Sigmoid colon (tissue), 7 donors: Measurements from ENCODE around the gene TOLLIP. TPM values are rescaled to one million over a fixed set of nuclear protein-coding genes. Genes with fewer than 3 reads are reported as not detected.

ENCODE experiments used
- DNase-seq: peaks from one replicate; pipeline ENCODE4 v3.0.0-alpha.2; 2019
- H3K27ac ChIP-seq, 4 donors: fragments of 200-600 bp; sonication (generic); one replicate each; pipeline ENCODE4 v1.5.1; 2016 to 2019; ENCODE audit warnings: mild to moderate bottlenecking in 1 of 4
- H3K27me3 ChIP-seq, 3 donors: fragments of 200-600 bp; sonication (generic); one replicate each; pipeline ENCODE4 v1.5.1; 2019; ENCODE audit warnings: mild to moderate bottlenecking in 1 of 3
- H3K36me3 ChIP-seq, 4 donors: fragments of 200-600 bp; sonication (generic); one replicate each; pipeline ENCODE4 v1.5.1; 2016 to 2019
- H3K4me1 ChIP-seq, 4 donors: fragments of 200-600 bp; sonication (generic); one replicate each; pipeline ENCODE4 v1.5.1; 2017 to 2019
- H3K4me3 ChIP-seq, 4 donors: fragments of 200-600 bp; sonication (generic); one replicate each; pipeline ENCODE4 v1.5.1; 2017 to 2019; ENCODE audit warnings: mild to moderate bottlenecking in 2 of 4, moderate library complexity in 1 of 4
- H3K9me3 ChIP-seq, 4 donors: fragments of 200-600 bp in 3 of 4; sonication (generic) in 3 of 4; one replicate each; pipeline versions ENCODE4 v1.5.1 to v1.6.1; 2013 to 2019
- CTCF ChIP-seq, 4 experiments: fragments of 450-650 bp in 3 of 4; fragments of 200-600 bp in 1 of 4; IDR thresholded peaks; one replicate each; pipeline ENCODE4 v1.5.1; 2016 to 2019; ENCODE audit warnings: antibody characterized with exemption in 4 of 4, mild to moderate bottlenecking in 3 of 4, moderate library complexity in 2 of 4
- EP300 ChIP-seq, 4 donors: sonication (generic); formaldehyde crosslinking; IDR thresholded peaks; one replicate each; pipeline ENCODE4 v1.6.1; 2017; ENCODE audit warnings: antibody characterized with exemption in 4 of 4
- POLR2A ChIP-seq, 2 donors: fragments of 450-650 bp; IDR thresholded peaks; one replicate each; pipeline ENCODE4 v1.6.1; 2016; ENCODE audit warnings: antibody characterized with exemption in 2 of 2, mild to moderate bottlenecking in 2 of 2, moderate library complexity in 2 of 2
- POLR2AphosphoS5 ChIP-seq, 4 donors: sonication (generic); formaldehyde crosslinking; IDR thresholded peaks; one replicate each; pipeline ENCODE4 v1.6.1; 2017; ENCODE audit warnings: antibody characterized with exemption in 4 of 4
- WGBS, 2 donors: extraction: QIAGEN DNeasy Blood & Tissue Kit; methylation state at CpG; one replicate each; pipeline ENCODE4 v1.1.7; 2013; 5-methylcytosine and 5-hydroxymethylcytosine counted together
- intact Hi-C: fragments of 100-400 bp; cut with DNase I; formaldehyde crosslinking; loops from one replicate; pipeline ENCODE4 v1.15.1; 2023
- polyA plus RNA-seq, 3 donors: library from polyadenylated mRNA; stranded (reverse); fragments of 200-250 nt; gene quantifications; one replicate each; pipeline ENCODE4 v1.2.3, GENCODE V29; 2013
- total RNA-seq, 4 donors: library from RNA; depleted of rRNA; stranded (reverse); fragments of >200 nt; gene quantifications; one replicate each; pipeline ENCODE4 v1.1.0, GENCODE V29; 2016
- donor health status: healthy with polysubstance abuse.
- donor health status: Bipolar disorder and iron deficiency.
- donor health status: healthy.

Gene TOLLIP
- total and polyA plus RNA-seq, 7 donors: 25.0 to 41.2 (median 36.9) TPM

GRCh38 chr11:1235901-1236315, 73.5 kb downstream of the TOLLIP start:
- H3K4me3 ChIP-seq: no peak overlapping the region
- intact Hi-C loops: no loop called here
- DNase-seq: peak; percentile 56
- no peaks in the 10 kb centered on the region for H3K4me1 ChIP-seq
- H3K9me3 ChIP-seq: no peaks in the 10 kb centered on the region
- peaks cover 0 to 1% (median 0%) of the 10 kb centered on the region in 3 donors for H3K27me3 ChIP-seq
- no peaks in the 10 kb centered on the region for H3K36me3 ChIP-seq
- no peak for TF ChIP-seq CTCF (IDR thresholded peaks at IDR 0.05)
- TF ChIP-seq POLR2AphosphoS5 (IDR thresholded peaks at IDR 0.05): no peak
- TF ChIP-seq POLR2A (IDR thresholded peaks at IDR 0.05): no peak
- TF ChIP-seq EP300 (IDR thresholded peaks at IDR 0.05): no peak
- WGBS, 2 donors: 74% methylated on average over 16 of the region's 16 CpGs
- H3K27ac ChIP-seq: no peak overlapping the region

- H3K4me1 ChIP-seq: no peaks in the 10 kb centered on the region
- no peak overlapping the region for H3K27ac ChIP-seq
- whole genome bisulfite sequencing, 2 donors: 81 to 85% methylated on average over 23 of the region's 23 CpGs
- H3K27me3 ChIP-seq: peaks cover 0 to 6% (median 3%) of the 10 kb centered on the region in 3 donors
- no peak for DNase-seq
- intact Hi-C loops: no loop called here
- H3K4me3 ChIP-seq: no peak overlapping the region
- no peaks in the 10 kb centered on the region for H3K9me3 ChIP-seq
- TF ChIP-seq POLR2AphosphoS5 (IDR thresholded peaks at IDR 0.05): no peak
- TF ChIP-seq CTCF (IDR thresholded peaks at IDR 0.05): no peak
- TF ChIP-seq POLR2A (IDR thresholded peaks at IDR 0.05): no peak
- no peak for TF ChIP-seq EP300 (IDR thresholded peaks at IDR 0.05)
- no peaks in the 10 kb centered on the region for H3K36me3 ChIP-seq
Measured at GRCh38 chr11:1235306-1235900, 74.0 kb downstream of the TOLLIP start.

- 85 to 89% methylated on average over 23 of the region's 23 CpGs for WGBS, 2 donors
- intact Hi-C loops: no loop called here
- no peak for TF ChIP-seq POLR2A (IDR thresholded peaks at IDR 0.05)
- no peak for TF ChIP-seq POLR2AphosphoS5 (IDR thresholded peaks at IDR 0.05)
- TF ChIP-seq CTCF (IDR thresholded peaks at IDR 0.05): no peak
- no peak for TF ChIP-seq EP300 (IDR thresholded peaks at IDR 0.05)
Measured at GRCh38 chr11:1234771-1235305, 74.6 kb downstream of the TOLLIP start.

GRCh38 chr11:1234054-1234720, 75.2 kb downstream of the TOLLIP start:
- intact Hi-C loops: no loop called here
- Histone ChIP-seq H3K4me3 (no peak overlapping the region), H3K27me3 (peaks cover 0 to 18% (median 12%) of the 10 kb centered on the region in 3 donors), H3K27ac (no peak overlapping the region), H3K36me3 (no peaks in the 10 kb centered on the region), H3K9me3 (no peaks in the 10 kb centered on the region), H3K4me1 (no peaks in the 10 kb centered on the region)
- DNase-seq: peak; percentile 61
- 63 to 73% methylated on average over 22 of the region's 22 CpGs for WGBS, 2 donors
- TF ChIP-seq CTCF (IDR thresholded peaks at IDR 0.05) (no peak), EP300 (IDR thresholded peaks at IDR 0.05) (no peak), POLR2A (IDR thresholded peaks at IDR 0.05) (no peak), POLR2AphosphoS5 (IDR thresholded peaks at IDR 0.05) (no peak)

More at GRCh38 chr11:1234771-1235305, 74.6 kb downstream of the TOLLIP start:
- DNase-seq: peak; percentile 48
- Histone ChIP-seq H3K36me3 (no peaks in the 10 kb centered on the region), H3K9me3 (no peaks in the 10 kb centered on the region), H3K4me3 (no peak overlapping the region), H3K4me1 (no peaks in the 10 kb centered on the region), H3K27ac (no peak overlapping the region), H3K27me3 (peaks cover 0 to 12% (median 5%) of the 10 kb centered on the region in 3 donors)
